GM19467 (cell line): ENCODE results near the gene DDX1.
"Not testable (repeated sequence)": the region's sequence is repeated elsewhere in the genome, so short reads cannot be mapped to it uniquely, and the experiment has no call there.

Experiments used
- ATAC-seq: cut with Tn5 transposase; IDR thresholded peaks from one replicate; pipeline ENCODE4 v1.9.1; 2021; ENCODE audit warnings: mild to moderate bottlenecking, moderate library complexity; ENCODE audit not compliant: unreplicated experiment

The DDX1 gene

GRCh38 chr2:15672961-15673918, 81.6 kb downstream of the DDX1 start:
- no peak for ATAC-seq

- ATAC-seq = no peak
Measured at GRCh38 chr2:15673919-15674636, 82.4 kb downstream of the DDX1 start.

- no peak for ATAC-seq
Measured at GRCh38 chr2:15674637-15675455, 83.2 kb downstream of the DDX1 start.

- ATAC-seq = no peak
Measured at GRCh38 chr2:15675456-15676195, 84.0 kb downstream of the DDX1 start.

DNA sequence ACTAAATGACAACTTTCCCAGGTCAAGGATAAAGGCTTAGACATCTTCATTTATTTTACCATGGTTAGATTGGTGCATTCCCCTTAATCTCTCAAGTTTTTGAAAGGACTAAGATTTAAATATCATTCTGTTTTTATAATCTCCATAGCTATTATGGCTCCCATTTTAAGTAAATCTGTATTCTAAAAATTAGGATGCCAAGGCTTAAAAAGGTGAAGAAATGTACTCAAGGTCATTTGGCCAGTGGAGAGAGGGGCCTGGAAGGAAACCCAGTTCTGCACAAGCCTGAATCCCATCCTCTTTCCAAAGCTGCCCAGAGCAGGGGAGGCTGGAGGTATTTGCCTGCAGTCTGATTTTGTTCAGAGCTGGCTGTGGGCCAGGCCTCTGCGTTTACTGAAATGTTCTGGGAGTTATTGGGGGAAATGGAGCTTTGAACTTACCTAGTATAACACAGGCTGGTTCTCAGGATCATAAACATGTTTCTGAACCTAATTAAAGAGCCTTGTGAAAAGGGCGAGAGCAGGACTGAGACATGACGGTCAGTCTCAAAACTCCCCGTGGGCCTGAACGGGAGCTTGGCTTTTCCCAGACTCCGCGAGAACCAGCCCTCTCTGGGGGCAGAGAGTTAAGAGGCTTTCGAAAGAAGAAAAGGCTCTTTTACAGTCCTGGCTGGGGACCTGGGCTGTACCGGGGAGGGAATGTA, 85.6 kb downstream of the DDX1 start:
- no peak for ATAC-seq

DNA sequence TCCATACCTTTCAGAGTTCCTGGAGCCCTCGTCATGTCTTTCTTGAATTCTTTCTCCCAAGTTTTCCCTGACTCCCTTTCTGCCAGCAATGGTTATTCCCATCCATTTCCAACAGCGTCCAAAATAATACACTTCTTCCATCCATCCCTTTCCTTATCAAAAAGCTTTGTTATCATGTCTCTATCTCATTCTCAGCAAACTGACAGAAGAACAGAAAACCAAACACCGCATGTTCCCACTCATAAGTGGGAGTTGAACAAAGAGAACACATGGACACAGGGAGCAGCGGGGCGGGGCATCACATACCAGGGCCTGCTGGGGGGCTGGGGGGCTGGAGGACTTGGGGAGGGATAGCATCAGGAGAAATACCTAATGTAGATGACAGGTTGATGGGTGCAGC, 86.7 kb downstream of the DDX1 start:
- ATAC-seq = no peak

- ATAC-seq = no peak
Measured at GRCh38 chr2:15678909-15679308, 87.2 kb downstream of the DDX1 start.

- no peak for ATAC-seq
Measured at GRCh38 chr2:15679386-15679924, 87.8 kb downstream of the DDX1 start.

DNA sequence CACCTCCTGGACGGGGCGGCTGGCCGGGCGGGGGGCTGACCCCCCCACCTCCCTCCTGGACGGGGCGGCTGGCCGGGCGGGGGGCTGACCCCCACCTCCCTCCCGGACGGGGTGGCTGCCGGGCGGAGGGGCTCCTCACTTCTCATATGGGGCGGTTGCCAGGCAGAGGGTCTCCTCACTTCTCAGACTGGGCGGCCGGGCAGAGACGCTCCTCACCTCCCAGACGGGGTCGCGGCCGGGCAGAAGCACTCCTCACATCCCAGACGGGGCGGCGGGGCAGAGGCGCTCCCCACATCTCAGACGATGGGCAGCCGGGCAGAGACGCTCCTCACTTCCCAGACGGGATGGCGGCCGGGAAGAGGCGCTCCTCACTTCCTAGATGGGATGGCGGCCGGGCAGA, 88.5 kb downstream of the DDX1 start:
- ATAC-seq = not testable (repeated sequence)
